Spinal cord (tissue), 10 donors: Measurements from ENCODE around the gene CRYBB2. TPM values are rescaled to one million over a fixed set of nuclear protein-coding genes. Genes with fewer than 3 reads are reported as not detected.
A peak's percentile ranks its signal among the peaks of the same experiment; 100 is the strongest.
"Not testable (repeated sequence)": the region's sequence is repeated elsewhere in the genome, so short reads cannot be mapped to it uniquely, and the experiment has no call there.

ENCODE experiments used
- DNase-seq, 6 donors: peaks; one replicate each; pipeline versions ENCODE4 v3.0.0 to v3.0.0-alpha.2; 2013 to 2015; ENCODE audit warnings: low spot score in 6 of 6, low read depth in 4 of 6
- H3K27ac ChIP-seq: one replicate; pipeline ENCODE4 v1.5.1; 2013; ENCODE audit warnings: low read depth, low read length, control low read depth
- H3K27me3 ChIP-seq: one replicate; pipeline ENCODE4 v1.6.1; 2013; ENCODE audit warnings: low read length; ENCODE audit not compliant: control insufficient read depth, insufficient read depth
- H3K36me3 ChIP-seq: one replicate; pipeline ENCODE4 v1.6.1; 2013; ENCODE audit warnings: low read length; ENCODE audit not compliant: control insufficient read depth, insufficient read depth
- H3K4me1 ChIP-seq: one replicate; pipeline ENCODE4 v1.6.1; 2013; ENCODE audit warnings: low read length; ENCODE audit not compliant: control insufficient read depth, insufficient read depth
- H3K4me3 ChIP-seq: one replicate; pipeline ENCODE4 v1.5.1; 2013; ENCODE audit warnings: low read depth, low read length, control low read depth
- H3K9me3 ChIP-seq: one replicate; pipeline ENCODE4 v1.6.1; 2013; ENCODE audit warnings: low read length; ENCODE audit not compliant: control insufficient read depth, insufficient read depth
- WGBS: methylation state at CpG from one replicate; pipeline ENCODE4 v1.1.5; 2013; ENCODE audit warnings: missing lambda C conversion rate; ENCODE audit not compliant: insufficient coverage; 5-methylcytosine and 5-hydroxymethylcytosine counted together
- polyA plus RNA-seq, 2 donors: library from polyadenylated mRNA; unstranded; fragments of 120-200 nt; gene quantifications; one replicate each; pipeline ENCODE4 v1.2.1, GENCODE V29; 2013; ENCODE audit not compliant: insufficient read length in 2 of 2
- total RNA-seq, 2 donors: library from RNA; depleted of rRNA in 1 of 2; stranded (reverse); fragments of 120-200 nt in 1 of 2; fragments of >200 nt in 1 of 2; gene quantifications; one replicate each; pipeline versions ENCODE4 v1.2.3 to v1.2.4, GENCODE V29; 2013 to 2014
- donor health status: healthy.

Gene CRYBB2
- total and polyA plus RNA-seq, 4 donors, result 0.77 to 1.4 (median 0.93) TPM; not detected in 1

DNA sequence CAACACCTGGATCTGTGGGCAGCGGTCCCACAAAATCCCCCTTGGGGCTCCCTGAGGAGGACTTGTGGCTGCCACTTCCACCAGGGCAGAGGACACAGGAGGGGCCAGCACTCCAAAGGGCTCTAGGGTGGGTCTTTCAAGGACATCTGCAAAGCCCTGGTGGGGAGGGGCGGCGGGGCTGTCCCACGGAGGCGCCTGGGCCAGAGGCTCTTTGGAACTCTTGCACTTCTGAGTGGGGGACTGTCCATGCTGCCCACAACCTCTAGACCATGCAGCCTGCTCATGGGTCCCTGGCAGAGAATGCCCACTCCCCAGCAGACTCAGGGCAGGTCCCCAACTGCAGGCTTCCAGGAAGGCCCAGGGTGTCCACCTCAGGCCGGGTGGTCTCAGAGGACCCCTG, 41.1 kb upstream of the CRYBB2 start:
- H3K4me1 ChIP-seq, H3K9me3 ChIP-seq, DNase-seq, H3K27ac ChIP-seq, H3K27me3 ChIP-seq, H3K4me3 ChIP-seq: not testable (repeated sequence)
- H3K36me3 ChIP-seq, result peaks cover 42% of the 10 kb centered on the region
- WGBS, result 67% methylated on average over 5 of the region's 6 CpGs

DNA sequence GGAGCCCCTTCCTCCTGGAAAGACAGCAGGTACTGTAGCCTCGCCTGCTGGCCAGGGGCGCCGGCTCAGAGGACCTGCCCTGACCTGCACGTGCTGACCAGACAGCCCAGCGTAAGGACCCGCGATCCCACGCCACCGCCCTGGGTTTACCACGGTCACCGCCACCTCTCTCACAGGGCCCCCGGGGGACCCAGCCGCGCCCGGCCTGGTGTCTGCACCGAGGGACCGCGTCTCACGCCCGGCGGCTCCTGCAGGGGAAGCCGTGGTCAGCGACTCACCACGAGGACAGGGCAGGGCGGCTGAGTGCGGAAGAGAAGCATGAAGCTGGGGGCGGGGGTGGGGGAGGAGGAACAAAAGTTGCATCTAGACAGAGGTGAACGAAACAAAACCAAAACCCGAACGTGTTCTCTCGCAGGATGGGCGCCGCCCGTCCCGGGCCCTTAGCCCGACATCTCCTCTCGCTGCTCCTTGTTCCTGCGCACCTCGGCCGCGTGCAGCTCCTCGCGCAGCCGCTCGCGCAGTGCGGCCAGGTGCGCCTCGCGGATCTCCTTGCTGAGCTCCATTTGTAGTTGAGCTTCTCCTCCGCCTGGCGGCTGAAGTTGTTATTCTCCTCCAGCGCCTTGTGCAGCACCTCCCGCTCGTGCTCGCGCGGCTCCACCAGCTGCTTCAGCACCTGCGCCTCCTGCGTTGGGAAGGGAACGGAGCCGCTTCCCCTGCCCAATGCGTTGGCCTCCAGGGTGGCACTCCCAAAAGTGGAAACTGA, 40.4 kb upstream of the CRYBB2 start:
- H3K36me3 ChIP-seq, result peaks cover 48% of the 10 kb centered on the region
- 46% methylated on average over 40 of the region's 63 CpGs for WGBS
- not testable (repeated sequence) for H3K27me3 ChIP-seq, H3K27ac ChIP-seq, H3K9me3 ChIP-seq, H3K4me1 ChIP-seq, H3K4me3 ChIP-seq
- DNase-seq, result peak in 1 of 6 donors; percentile 11

DNA sequence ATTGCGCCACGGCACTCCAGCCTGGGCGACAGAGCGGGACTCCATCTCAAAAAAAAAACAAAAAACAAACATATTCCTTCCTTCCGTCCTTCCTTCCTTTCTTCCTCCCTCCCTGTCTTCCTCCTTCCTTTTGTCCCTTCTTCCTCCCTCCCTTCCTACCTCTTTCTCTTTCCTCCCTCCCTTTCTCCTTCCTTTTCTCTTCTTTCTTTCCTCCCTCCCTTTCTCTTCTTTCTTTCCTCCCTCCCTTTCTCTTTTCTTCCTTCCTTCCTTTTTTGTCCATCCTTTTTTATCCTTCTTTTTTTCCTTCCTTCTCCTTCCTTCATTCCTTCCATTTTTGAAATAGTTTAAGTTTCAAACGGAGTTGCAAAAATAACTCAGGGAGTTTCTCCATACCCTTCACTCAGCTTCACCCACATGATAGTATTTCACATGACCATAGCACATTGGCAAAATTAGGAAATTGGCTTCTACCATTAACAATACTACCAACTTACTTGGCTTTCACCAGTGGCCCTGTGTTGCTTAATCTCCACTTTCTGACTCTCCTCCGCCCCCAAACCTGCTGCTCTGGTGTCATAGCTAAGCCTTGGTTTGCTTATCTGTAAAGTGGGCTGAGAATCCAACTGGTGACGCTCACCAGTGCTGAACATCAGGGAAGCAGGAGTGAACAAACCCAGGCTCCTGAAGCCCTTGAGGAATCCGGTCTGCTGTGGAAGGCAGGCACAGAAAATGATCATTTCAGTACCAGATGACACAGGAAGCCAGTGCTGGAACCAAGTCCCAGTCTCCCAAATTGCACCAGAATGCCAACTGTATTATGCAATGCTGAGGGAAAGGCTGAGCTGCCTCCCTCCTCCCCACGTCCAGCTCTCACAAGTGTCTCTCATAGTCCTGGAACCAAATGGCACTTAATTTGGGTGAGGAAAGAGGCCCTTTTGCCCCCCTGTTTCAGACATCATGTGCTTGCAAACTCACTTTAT, 37.0 kb upstream of the CRYBB2 start:
- Histone ChIP-seq H3K9me3 (no peaks in the 10 kb centered on the region), H3K4me1 (no peaks in the 10 kb centered on the region), H3K27ac (no peak overlapping the region), H3K27me3 (no peaks in the 10 kb centered on the region), H3K36me3 (peaks cover 59% of the 10 kb centered on the region), H3K4me3 (no peak overlapping the region)
- WGBS, result 92% methylated on average over 5 of the region's 10 CpGs
- DNase-seq, result no peak

DNA sequence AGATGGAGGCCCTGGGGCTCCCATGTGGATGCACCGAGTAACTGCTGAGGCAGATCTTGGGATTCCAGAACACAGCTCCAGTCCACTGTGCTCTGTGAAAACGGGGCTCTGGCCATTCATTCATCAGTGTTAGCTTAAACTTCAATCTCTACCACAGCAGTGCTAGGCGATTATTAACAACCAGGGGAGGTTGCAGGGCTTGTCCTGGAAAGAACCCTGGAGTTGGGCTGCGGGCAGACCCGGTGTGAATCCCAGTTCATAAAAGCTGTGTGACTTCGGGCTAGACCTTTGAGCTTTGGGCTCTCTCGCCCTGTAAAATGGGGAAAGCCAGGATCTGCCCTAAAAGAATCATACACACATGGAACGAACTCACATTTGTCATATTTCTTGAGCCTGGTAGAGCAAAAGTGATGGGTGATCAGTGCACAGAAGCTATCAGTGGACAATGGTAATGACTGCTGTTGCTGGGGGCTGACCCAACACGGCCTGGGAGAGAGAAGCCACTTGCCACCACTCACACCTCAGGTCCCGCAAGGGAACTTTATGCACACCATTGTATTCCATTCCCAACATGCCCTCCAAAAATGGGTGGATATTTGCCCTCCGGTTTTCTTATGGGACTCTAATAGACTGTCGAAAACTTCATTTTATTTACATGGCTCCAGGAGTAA, 35.4 kb upstream of the CRYBB2 start:
- no peak overlapping the region for H3K27ac ChIP-seq
- H3K27me3 ChIP-seq, result no peaks in the 10 kb centered on the region
- 77% methylated on average over 7 of the region's 12 CpGs for WGBS
- peaks cover 45% of the 10 kb centered on the region for H3K36me3 ChIP-seq
- no peak for DNase-seq
- H3K4me3 ChIP-seq, result no peak overlapping the region
- H3K4me1 ChIP-seq, result no peaks in the 10 kb centered on the region
- no peaks in the 10 kb centered on the region for H3K9me3 ChIP-seq

DNA sequence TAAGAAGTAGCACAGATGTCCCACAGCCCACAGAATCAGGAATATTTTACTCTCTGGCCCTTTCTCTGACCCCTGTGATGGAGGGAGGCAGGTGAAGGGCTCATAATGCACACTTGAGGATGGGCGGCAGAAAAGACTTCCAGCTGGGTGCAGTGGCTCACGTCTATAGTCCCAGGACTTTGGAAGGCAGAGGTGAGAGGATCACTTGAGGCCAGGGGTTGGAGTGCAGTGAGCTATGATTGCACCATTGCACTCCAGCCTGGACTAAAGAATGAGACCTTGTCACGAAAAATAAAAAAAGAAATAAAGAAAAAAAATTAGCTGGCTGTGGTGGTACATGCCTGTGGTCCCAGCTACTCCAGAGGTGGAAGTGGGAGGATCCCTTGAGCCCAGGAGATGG, 33.3 kb upstream of the CRYBB2 start:
- 84% methylated on average over 3 of the region's 3 CpGs for WGBS
- no peak for DNase-seq
- Histone ChIP-seq H3K27ac (no peak overlapping the region), H3K9me3 (no peaks in the 10 kb centered on the region), H3K4me3 (no peak overlapping the region), H3K4me1 (no peaks in the 10 kb centered on the region), H3K36me3 (peaks cover 46% of the 10 kb centered on the region), H3K27me3 (no peaks in the 10 kb centered on the region)

DNA sequence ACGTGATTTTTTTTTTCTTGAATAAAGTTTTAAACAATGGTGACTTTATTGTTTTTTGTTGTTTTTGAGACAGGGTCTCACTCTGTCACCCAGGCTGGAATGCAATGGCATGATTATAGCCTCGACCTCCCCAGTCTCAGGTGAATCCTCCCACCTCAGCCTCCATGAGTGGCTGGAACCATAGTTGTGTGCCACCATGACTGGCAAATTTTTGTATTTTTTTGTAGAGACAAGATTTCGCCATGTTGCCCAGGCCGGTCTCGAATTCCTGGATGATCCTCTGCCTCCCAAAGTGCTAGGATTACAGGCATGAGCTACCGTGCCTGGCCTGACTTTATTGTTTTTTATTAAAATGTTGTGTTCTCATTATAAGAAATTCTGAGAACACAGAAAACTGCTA, 32.0 kb upstream of the CRYBB2 start:
- no peak overlapping the region for H3K4me3 ChIP-seq
- H3K27ac ChIP-seq, result no peak overlapping the region
- no peaks in the 10 kb centered on the region for H3K27me3 ChIP-seq
- H3K9me3 ChIP-seq, result no peaks in the 10 kb centered on the region
- DNase-seq, result no peak
- no peaks in the 10 kb centered on the region for H3K4me1 ChIP-seq
- 100% methylated on average over 2 of the region's 6 CpGs for WGBS
- H3K36me3 ChIP-seq, result peaks cover 45% of the 10 kb centered on the region

DNA sequence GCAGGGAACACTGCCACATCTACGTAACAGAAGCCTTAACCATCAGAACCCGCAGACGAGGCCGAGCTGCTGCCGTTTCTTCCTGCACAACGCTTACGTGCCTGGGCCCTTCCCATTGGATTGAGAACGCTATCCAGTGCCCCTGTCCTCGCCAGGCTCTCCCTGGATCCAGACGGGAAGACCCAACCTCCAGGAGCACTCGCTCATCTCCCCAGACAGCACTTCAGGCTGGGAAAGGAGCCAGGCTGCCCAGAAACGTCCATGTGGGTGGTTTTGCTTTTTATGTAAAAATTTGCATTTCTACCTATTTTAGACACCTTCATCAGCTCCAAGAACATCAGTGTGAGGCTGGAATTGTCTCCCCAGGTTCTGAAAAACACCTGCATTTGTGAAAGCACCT, 27.0 kb upstream of the CRYBB2 start:
- Histone ChIP-seq H3K36me3 (peaks cover 23% of the 10 kb centered on the region), H3K27ac (no peak overlapping the region), H3K9me3 (no peaks in the 10 kb centered on the region), H3K27me3 (no peaks in the 10 kb centered on the region), H3K4me3 (no peak overlapping the region), H3K4me1 (peaks cover 2% of the 10 kb centered on the region)
- 95% methylated on average over 9 of the region's 12 CpGs for WGBS
- DNase-seq, result no peak

DNA sequence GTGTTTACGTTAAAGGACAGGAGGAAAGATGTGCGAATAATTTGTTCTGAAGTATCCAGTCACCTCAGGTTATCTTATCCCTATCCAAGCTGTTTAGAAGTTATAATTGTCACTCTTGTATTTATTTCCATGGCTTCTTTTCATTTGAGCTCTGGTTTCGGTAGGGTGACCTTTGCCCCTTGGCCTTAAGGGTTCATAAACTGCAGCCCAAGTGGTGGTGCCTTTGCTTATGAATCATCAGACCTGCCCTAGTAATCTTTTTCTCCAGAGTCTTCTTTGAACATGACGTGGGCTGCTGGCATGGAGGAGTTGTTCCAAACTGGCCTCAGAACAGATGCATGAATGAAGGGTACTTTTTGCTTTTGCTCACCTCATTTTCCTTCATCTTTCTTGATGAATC, 26.3 kb upstream of the CRYBB2 start:
- DNase-seq, result no peak
- Histone ChIP-seq H3K27ac (no peak overlapping the region), H3K4me3 (no peak overlapping the region), H3K27me3 (no peaks in the 10 kb centered on the region), H3K9me3 (no peaks in the 10 kb centered on the region), H3K36me3 (peaks cover 24% of the 10 kb centered on the region), H3K4me1 (peaks cover 3% of the 10 kb centered on the region)
- WGBS, result no CpG with 5 or more reads among the region's 4 CpGs

DNA sequence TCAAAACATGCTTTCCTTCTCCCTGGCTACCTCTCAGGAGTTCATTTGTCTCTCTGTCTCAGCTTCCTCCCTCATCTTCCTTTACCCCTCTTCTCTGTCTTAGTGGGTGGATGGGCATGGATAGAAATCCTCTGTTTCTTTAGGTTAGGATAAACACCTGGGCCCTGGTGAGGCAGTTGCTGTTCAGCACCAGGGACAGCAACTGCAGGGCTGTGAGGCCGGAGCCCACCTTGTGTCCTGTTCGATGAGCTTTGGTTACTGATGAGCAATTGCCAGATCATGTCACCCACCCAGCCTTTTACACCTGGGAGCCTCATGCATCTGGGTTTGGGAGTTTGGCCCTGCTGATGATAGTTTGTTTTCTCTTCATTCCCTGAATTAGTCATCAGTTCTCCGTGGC, 25.9 kb upstream of the CRYBB2 start:
- H3K36me3 ChIP-seq, result peaks cover 24% of the 10 kb centered on the region

More for the DNA sequence above, 25.9 kb upstream of the CRYBB2 start:
- no peaks in the 10 kb centered on the region for H3K9me3 ChIP-seq
- no peak overlapping the region for H3K4me3 ChIP-seq
- peaks cover 3% of the 10 kb centered on the region for H3K4me1 ChIP-seq
- 50% methylated on average over 1 of the region's 3 CpGs for WGBS
- H3K27ac ChIP-seq, result no peak overlapping the region
- no peaks in the 10 kb centered on the region for H3K27me3 ChIP-seq
- no peak for DNase-seq
